HG02678 (cell line): Measurements from ENCODE around the gene MLN.

ENCODE experiments used
- ATAC-seq: cut with Tn5 transposase; IDR thresholded peaks from one replicate; pipeline ENCODE4 v1.9.1; 2021; ENCODE audit warnings: mild to moderate bottlenecking, moderate library complexity; ENCODE audit not compliant: unreplicated experiment

Gene MLN

DNA sequence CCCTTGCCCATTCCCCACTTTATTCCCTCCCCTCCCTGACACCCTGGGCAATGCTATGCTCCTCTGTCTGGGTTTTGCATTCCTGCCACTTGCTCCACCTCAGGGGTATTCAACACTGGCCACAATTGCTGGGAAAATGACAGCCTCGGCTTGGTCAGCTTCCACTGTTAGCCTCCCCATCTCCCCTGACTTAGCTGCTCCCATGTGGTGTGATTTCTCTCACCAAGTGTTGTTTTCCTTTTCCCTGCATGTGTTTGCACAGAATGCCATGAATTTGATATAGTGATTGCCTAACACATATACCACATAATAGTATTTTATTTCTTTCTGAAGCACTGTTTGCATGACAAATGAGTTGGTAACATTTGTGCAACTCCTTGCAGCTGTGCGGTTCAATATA, 13.4 kb downstream of the MLN start:
- no peak for ATAC-seq

- ATAC-seq = no peak
These were observed 14.3 kb downstream of the MLN start for GRCh38 chr6:33789550-33789895.

GRCh38 chr6:33788694-33789549, 14.9 kb downstream of the MLN start, which contains the start of gene LEMD2:
LEMD2 (minus strand) TSS chr6:33789130; CDS start chr6:33789116, 14 bp downstream.
- peak; percentile 85 for ATAC-seq

GRCh38 chr6:33787954-33788693, 15.7 kb downstream of the MLN start:
- peak; percentile 50 for ATAC-seq

- no peak for ATAC-seq
These were observed 16.4 kb downstream of the MLN start for GRCh38 chr6:33787346-33787953.

DNA sequence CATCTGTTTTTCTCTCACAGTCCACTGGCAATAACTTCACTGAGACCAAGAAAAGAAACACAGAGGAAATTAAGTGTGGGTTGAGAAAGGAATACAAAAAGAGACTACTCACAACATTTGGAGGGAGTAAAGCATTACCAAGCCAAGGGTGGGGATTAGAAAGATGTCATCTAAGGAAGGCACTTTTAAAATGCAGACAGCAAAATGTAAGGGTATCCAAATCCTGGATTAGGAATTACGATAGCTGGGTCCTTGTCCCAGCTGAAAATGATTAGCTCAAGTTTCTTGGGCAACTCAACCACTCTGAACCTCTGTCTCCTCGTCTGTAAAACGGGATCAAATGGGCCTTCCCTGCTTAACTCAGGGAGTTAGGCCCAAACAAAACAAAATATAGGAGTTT, 17.1 kb downstream of the MLN start:
- no peak for ATAC-seq

GRCh38 chr6:33785778-33786177, 18.0 kb downstream of the MLN start:
- ATAC-seq = no peak

- ATAC-seq = no peak
These were observed 19.0 kb downstream of the MLN start for GRCh38 chr6:33784787-33785186.

DNA sequence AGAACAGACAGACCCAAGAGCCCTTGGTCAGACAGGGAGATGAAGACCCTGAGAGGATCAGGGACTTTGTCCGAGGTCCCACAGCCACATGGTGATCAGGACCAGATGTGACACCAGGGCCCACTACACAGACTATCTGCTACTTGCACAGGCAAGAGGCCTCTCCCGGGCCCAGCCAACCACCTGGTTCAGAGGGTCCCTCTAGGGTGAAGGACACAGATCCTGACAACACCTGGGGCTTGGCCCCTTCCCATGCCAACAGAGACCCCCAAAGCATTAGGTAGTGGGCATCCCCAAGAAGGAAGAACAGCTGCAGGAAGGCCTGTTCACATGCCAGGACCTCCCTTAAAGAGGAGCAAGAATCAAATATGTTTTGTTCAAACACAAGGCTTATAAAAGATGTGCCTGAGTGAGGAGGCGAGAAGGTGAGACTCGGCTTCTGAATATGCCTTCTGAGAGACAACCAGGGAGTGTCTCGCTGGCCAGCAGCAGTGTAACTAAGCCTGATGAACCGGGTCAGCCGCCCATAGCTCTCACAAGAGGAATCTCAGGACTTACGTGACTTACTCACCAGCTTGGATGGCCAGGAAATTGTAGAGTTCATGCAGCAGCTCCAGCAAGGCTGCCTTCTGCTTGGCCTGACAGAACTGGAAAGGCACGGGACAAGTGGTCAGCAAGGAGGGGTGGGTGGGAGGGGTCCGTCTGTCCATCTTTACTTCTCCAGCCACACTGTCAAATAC, 19.9 kb downstream of the MLN start:
- ATAC-seq = no peak

- ATAC-seq = no peak
These were observed 21.2 kb downstream of the MLN start for GRCh38 chr6:33782561-33782960.

- ATAC-seq = no peak
These were observed 22.4 kb downstream of the MLN start for GRCh38 chr6:33781131-33781975.

DNA sequence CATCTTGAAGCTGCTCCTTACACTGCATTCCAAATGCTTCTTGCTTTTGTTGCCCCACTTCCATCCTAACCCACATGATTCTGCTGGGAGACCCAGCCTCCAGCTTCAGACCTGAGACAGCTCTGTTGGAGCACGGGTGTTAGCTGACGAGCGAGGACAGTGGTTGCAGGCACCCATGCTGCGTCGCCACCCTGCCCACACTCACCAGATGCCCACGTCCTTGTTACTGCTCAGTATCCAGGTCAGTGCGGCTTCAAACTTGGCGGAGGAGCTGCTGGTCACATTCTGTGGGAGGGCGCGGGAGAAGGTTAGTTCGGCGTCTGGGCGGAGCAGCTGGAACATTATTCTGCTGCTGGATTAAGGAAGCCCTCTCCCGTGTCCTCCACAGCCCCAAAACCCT, 23.9 kb downstream of the MLN start:
- no peak for ATAC-seq

GRCh38 chr6:33779290-33779689, 24.5 kb downstream of the MLN start:
- no peak for ATAC-seq

GRCh38 chr6:33778444-33779121, 25.2 kb downstream of the MLN start:
- no peak for ATAC-seq

DNA sequence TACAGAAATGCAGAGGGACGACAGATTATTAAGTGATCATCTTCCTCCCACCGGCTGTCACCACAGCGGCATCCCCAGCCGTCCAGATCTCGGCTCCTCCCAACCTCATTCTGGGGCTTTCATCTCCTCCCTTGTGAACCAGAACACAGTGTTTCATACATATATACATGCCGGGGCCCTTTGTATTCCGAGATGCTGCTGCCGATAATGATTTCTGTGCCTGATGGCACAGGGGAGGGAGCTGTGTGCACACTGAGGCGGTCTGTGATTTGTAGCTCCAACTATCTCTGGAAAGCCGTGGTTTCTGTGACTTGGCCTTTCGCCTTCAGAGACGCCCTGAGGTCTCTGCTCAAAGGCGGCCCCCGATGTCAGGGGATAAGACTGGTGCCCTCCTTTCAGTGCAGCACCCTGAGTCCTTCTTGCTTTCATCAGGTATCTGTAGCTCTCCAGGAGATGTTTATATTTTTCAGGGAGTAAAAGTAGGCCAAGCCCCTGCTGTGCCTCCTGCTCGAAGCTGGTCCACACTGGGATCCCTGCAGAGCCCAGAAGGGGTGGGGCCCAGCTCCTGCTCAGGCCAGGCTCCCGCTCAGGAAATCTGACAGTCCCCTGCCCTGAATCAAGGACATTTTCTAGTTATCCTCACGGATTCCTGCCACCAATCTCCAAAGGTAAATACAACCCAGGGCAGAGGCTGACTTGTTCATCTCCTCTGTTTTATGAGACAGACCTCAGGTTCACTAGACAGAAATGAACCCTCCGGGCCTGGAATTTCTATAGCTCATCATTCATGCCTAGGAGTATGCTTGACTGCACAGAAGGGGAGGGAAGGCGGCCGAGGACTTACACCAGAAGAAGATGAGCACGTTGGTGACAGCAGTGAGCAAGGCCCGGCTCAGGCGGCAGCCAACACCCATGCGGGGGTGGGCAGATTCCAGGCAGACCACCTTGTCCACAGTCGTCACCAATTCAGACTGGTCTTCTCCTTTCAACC, 26.1 kb downstream of the MLN start:
- ATAC-seq = no peak

- ATAC-seq = no peak
These were observed 27.0 kb downstream of the MLN start for GRCh38 chr6:33776764-33777163.

DNA sequence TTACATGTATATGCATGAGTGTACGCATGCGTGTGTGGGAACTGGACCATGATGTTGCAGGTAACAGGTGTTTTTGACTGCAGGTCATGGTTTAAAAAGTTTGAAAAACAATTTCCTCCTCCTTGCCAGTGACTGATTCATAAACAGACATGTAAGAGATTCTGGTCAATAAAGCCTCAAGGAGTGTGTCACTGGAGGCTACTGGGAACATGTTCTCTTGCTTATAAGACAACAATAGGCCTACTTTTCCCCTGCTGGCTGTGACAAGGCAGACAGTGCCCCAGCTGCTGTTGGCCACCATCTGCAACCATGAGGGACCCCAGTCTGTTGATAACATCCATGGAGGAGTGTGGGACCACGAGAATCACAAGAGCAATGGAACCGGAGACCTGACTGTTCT, 27.6 kb downstream of the MLN start:
- ATAC-seq = no peak

DNA sequence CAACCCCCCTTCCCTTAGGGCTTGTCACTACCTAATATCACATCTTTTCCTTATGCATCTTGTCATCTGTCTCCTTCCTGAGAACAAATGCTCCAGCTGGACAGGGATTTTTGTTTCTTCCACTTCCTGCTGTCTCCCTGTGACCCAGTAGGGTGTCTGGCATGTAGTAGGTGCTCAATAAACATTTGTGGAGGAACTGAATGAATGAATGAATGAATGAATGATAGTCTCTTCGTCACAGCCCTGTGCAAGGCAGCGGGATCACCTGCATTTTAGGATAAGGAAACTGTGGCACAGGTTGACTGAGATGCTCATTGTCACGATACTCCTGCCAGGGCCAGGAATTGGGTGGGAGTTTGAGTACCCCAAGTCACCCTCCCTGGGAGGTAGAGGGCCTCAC, 29.0 kb downstream of the MLN start:
- ATAC-seq = no peak
